GM21723 (cell line): ENCODE data around the gene CXXC4.

Source experiments
- ATAC-seq: cut with Tn5 transposase; IDR thresholded peaks from one replicate; pipeline ENCODE4 v1.9.1; 2021; ENCODE audit warnings: mild to moderate bottlenecking, moderate library complexity; ENCODE audit not compliant: unreplicated experiment

Gene CXXC4

DNA sequence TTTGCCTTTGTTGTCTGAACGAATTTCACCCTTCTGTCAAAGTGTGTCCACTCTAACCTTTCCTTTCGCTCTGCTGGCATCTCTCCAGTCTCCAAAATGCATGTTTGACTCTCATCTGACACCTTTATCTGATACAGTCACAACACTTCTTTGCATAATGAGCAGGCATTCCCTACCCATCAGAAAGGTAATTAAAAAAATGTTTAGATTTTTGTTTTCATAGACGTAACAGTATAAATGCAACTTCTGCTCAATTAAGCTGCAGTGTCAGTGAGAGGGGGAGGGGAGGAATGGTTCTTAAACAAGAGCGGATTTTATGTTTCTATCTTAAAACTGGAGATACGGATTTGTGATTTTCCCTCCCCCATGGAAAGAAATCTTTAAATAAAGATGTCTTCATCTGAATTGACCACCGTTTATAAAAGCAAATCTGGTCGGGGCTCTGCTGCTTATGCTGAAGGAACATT is 70.2 kb downstream of the CXXC4 start:
- no peak for ATAC-seq

DNA sequence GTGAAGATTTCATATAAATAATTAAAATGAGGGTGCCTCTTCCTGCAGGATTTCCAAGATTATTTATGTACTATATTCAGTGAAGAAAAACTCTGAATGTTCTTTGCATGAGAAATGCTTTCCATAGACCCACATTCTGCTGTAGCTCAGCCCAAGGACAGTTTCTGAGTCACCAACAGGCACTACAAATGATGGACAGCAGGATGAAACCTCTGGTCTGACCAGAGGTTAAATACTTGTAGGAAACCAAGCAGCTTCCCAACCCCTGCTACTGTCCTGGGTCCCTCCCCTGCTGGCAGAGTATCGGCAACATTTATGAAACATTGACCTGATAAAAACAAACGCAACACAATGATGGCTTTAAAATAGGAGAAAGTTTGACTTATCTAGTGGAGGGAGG is 73.1 kb downstream of the CXXC4 start:
- ATAC-seq = no peak

DNA sequence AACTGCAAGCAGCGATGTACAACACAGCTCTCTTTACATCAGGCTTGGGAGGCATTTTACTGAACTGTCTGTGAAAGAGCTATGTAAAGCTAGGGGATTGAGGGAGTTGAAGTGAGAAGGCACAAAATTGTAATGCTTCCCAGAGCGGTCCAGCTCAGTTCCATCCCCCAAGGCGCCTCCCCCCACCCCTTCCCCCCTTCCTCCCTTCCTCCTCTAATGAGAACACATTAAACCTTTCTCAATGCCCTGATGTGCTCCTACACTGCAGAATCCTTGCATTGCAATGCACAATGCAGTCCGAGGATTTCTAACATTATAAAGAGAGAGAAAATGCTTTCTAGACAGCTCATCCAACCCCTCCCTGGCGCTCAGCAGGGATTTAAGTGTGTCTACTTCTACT is 73.9 kb downstream of the CXXC4 start:
- no peak for ATAC-seq
